Heart left ventricle (tissue), 13 donors: ENCODE data around the gene PRICKLE1.

Source experiments
- POLR2A ChIP-seq, 2 donors: fragments of 450-650 bp; IDR thresholded peaks; one replicate each; pipeline ENCODE4 v1.6.1; 2017; ENCODE audit warnings: antibody characterized with exemption in 2 of 2, mild to moderate bottlenecking in 2 of 2, moderate library complexity in 2 of 2
- TF ChIP-seq, protein P1 (sequence below), 12 donors: fragments of 200-600 bp; sonication (generic) in 4 of 12; IDR thresholded peaks; one replicate each; pipeline versions ENCODE4 v1.5.0 to v1.8.0; 2018 to 2022; ENCODE audit warnings: antibody characterized with exemption in 12 of 12, mild to moderate bottlenecking in 5 of 12
- donor health status: ischemic (EF 13 %, LVEDD 7.1; RV severe dilation, severe dysfunction).
- donor health status: DM: no; HTN: yes; CAD: no.
- donor health status: DM: no; HTN: no; CAD: no.
- donor health status: ischemic (EF 25% LVEDD 6.9; RV normal size, moderate dysfunction).
- donor health status: ischemic (EF 25% LVEDD 5.7; RV mildly dilated, moderate dysfunction).
- donor health status: ischemic (EF 35%, LVEDD 5.7; RV mildly dilated, moderate dysfunction).
- donor health status: nonischemic (EF 11% LVEDD 7.7; RV severe dilation, severe dysfunction).
- donor health status: DM: yes; HTN: yes; CAD: no.
- donor health status: PGD.
- donor health status: ischemic (EF 29% LVEDD 5.4; RV normal size, mild dysfunction).
- donor health status: nonischemic (EF 23%, LVEDD 6.1; RV moderate dilation, normal function).

DNA sequence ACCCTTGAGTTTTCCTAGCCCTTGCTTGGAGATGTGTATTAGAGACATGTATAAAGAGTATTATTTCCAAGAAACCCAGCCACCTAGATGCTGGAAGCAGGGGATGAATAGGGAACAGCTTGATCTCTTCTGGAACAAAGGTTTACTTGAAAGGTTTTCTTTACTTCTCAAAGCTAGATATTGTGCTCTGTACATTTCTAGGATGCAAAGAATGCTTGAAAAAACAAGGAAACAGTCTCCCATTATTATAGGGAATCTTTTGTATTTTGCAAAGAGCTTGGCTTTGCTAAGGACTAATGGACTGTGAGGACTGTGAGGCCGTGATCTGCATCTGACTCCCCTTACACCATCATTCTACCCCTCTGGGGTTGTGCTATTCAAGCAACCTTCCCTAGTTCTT lies 77.9 kb downstream of the PRICKLE1 start:
- TF ChIP-seq, protein P1, sequence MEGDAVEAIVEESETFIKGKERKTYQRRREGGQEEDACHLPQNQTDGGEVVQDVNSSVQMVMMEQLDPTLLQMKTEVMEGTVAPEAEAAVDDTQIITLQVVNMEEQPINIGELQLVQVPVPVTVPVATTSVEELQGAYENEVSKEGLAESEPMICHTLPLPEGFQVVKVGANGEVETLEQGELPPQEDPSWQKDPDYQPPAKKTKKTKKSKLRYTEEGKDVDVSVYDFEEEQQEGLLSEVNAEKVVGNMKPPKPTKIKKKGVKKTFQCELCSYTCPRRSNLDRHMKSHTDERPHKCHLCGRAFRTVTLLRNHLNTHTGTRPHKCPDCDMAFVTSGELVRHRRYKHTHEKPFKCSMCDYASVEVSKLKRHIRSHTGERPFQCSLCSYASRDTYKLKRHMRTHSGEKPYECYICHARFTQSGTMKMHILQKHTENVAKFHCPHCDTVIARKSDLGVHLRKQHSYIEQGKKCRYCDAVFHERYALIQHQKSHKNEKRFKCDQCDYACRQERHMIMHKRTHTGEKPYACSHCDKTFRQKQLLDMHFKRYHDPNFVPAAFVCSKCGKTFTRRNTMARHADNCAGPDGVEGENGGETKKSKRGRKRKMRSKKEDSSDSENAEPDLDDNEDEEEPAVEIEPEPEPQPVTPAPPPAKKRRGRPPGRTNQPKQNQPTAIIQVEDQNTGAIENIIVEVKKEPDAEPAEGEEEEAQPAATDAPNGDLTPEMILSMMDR (IDR thresholded peaks at IDR 0.05) = no peak
- no peak for TF ChIP-seq POLR2A (IDR thresholded peaks at IDR 0.05)
